Peyer's patch (tissue), 4 donors: ENCODE data around the gene KLF5. TPM values are rescaled to one million over a fixed set of nuclear protein-coding genes. Genes with fewer than 3 reads are reported as not detected.

Source experiments
- DNase-seq, 3 donors: peaks; one replicate each; pipeline ENCODE4 v3.0.0-alpha.2; 2017 to 2019
- H3K27ac ChIP-seq, 4 donors: fragments of 200-600 bp; sonication (generic); one replicate each; pipeline ENCODE4 v1.5.1; 2016 to 2019
- H3K27me3 ChIP-seq, 2 donors: fragments of 200-600 bp; sonication (generic); one replicate each; pipeline ENCODE4 v1.5.1; 2019
- H3K36me3 ChIP-seq, 3 donors: fragments of 200-600 bp; sonication (generic); one replicate each; pipeline ENCODE4 v1.5.1; 2016 to 2019
- H3K4me1 ChIP-seq, 4 donors: fragments of 200-600 bp; sonication (generic); one replicate each; pipeline ENCODE4 v1.5.1; 2016 to 2019
- H3K4me3 ChIP-seq, 4 donors: fragments of 200-600 bp; sonication (generic); 1 replicate in 3 of 4; 2 replicates in 1 of 4; pipeline ENCODE4 v1.5.1; 2016 to 2019; ENCODE audit warnings: mild to moderate bottlenecking in 1 of 4
- H3K9me3 ChIP-seq, 4 donors: fragments of 200-600 bp; sonication (generic); one replicate each; pipeline ENCODE4 v1.5.1; 2016 to 2019; ENCODE audit warnings: mild to moderate bottlenecking in 1 of 4
- CTCF ChIP-seq, 6 experiments: fragments of 450-650 bp in 4 of 6; fragments of 200-600 bp in 2 of 6; sonication (generic) in 1 of 6; IDR thresholded peaks; one replicate each; pipeline ENCODE4 v1.5.1; 2017 to 2019; ENCODE audit warnings: antibody characterized with exemption in 6 of 6, mild to moderate bottlenecking in 3 of 6, moderate library complexity in 1 of 6
- POLR2A ChIP-seq, 2 donors: fragments of 450-650 bp; IDR thresholded peaks; one replicate each; pipeline ENCODE4 v1.5.1; 2017; ENCODE audit warnings: antibody characterized with exemption in 2 of 2, mild to moderate bottlenecking in 2 of 2, moderate library complexity in 2 of 2
- total RNA-seq, 4 donors: library from RNA; depleted of rRNA; stranded (reverse); fragments of >200 nt; gene quantifications; one replicate each; pipeline ENCODE4 v1.1.0, GENCODE V29; 2016

KLF5 gene
- 100 to 1,000 TPM in 3 of 4 donors, 10 to 100 TPM in 1; 70.1 to 250 (median 209) TPM for total RNA-seq

GRCh38 chr13:73058736-73059459 is at the start of gene KLF5:
Gene KLF5 (plus strand): TSS chr13:73059005. CDS start chr13:73059328, 323 bp downstream.
- TF ChIP-seq CTCF (IDR thresholded peaks at IDR 0.05) = no peak
- TF ChIP-seq POLR2A (IDR thresholded peaks at IDR 0.05) = peak; percentile 100
- DNase-seq = peak; percentile 90 to 100 (median 98)
- Histone ChIP-seq H3K4me1 (peaks cover 0 to 9% (median 0%) of the 10 kb centered on the region in 4 donors), H3K4me3 (peak within 1 kb of the TSS; percentile 60 to 86 (median 66)), H3K27ac (peak within 1 kb of the TSS; percentile 52 to 91 (median 78)), H3K36me3 (peaks cover 0 to 11% (median 0%) of the 10 kb centered on the region in 3 donors), H3K27me3 (no peaks in the 10 kb centered on the region), H3K9me3 (no peaks in the 10 kb centered on the region)

GRCh38 chr13:73011751-73012150 is 47.1 kb upstream of the KLF5 start:
- no peak overlapping the region for H3K4me3 ChIP-seq
- H3K27me3 ChIP-seq = no peaks in the 10 kb centered on the region
- H3K9me3 ChIP-seq = no peaks in the 10 kb centered on the region
- no peak overlapping the region for H3K27ac ChIP-seq
- H3K4me1 ChIP-seq = no peaks in the 10 kb centered on the region
- H3K36me3 ChIP-seq = no peaks in the 10 kb centered on the region
- TF ChIP-seq CTCF (IDR thresholded peaks at IDR 0.05) = no peak
- no peak for TF ChIP-seq POLR2A (IDR thresholded peaks at IDR 0.05)
- no peak for DNase-seq

GRCh38 chr13:73015805-73016204 is 43.0 kb upstream of the KLF5 start:
- DNase-seq = no peak
- Histone ChIP-seq H3K27ac (no peak overlapping the region), H3K4me3 (no peak overlapping the region), H3K9me3 (no peaks in the 10 kb centered on the region), H3K27me3 (no peaks in the 10 kb centered on the region), H3K36me3 (no peaks in the 10 kb centered on the region), H3K4me1 (no peaks in the 10 kb centered on the region)
- TF ChIP-seq CTCF (IDR thresholded peaks at IDR 0.05) (no peak), POLR2A (IDR thresholded peaks at IDR 0.05) (no peak)

- H3K4me3 ChIP-seq = no peak overlapping the region
- no peaks in the 10 kb centered on the region for H3K9me3 ChIP-seq
- H3K4me1 ChIP-seq = no peaks in the 10 kb centered on the region
- H3K27me3 ChIP-seq = no peaks in the 10 kb centered on the region
- TF ChIP-seq POLR2A (IDR thresholded peaks at IDR 0.05) (no peak), CTCF (IDR thresholded peaks at IDR 0.05) (no peak)
- no peaks in the 10 kb centered on the region for H3K36me3 ChIP-seq
- DNase-seq = no peak
- no peak overlapping the region for H3K27ac ChIP-seq
These were observed 40.5 kb upstream of the KLF5 start for GRCh38 chr13:73018336-73018735.

GRCh38 chr13:73025217-73026012 is 33.4 kb upstream of the KLF5 start:
- no peak for DNase-seq
- Histone ChIP-seq H3K27me3 (no peaks in the 10 kb centered on the region), H3K4me1 (no peaks in the 10 kb centered on the region), H3K27ac (no peak overlapping the region), H3K9me3 (no peaks in the 10 kb centered on the region), H3K36me3 (no peaks in the 10 kb centered on the region), H3K4me3 (no peak overlapping the region)
- TF ChIP-seq POLR2A (IDR thresholded peaks at IDR 0.05) (no peak), CTCF (IDR thresholded peaks at IDR 0.05) (no peak)
